ENCODE data around the gene HCAR1. TPM values are rescaled to one million over a fixed set of nuclear protein-coding genes. Genes with fewer than 3 reads are reported as not detected.

Gene HCAR1
- total RNA-seq, 4 donors from 2014 or later: 0.23 TPM; not detected in 3

DNA sequence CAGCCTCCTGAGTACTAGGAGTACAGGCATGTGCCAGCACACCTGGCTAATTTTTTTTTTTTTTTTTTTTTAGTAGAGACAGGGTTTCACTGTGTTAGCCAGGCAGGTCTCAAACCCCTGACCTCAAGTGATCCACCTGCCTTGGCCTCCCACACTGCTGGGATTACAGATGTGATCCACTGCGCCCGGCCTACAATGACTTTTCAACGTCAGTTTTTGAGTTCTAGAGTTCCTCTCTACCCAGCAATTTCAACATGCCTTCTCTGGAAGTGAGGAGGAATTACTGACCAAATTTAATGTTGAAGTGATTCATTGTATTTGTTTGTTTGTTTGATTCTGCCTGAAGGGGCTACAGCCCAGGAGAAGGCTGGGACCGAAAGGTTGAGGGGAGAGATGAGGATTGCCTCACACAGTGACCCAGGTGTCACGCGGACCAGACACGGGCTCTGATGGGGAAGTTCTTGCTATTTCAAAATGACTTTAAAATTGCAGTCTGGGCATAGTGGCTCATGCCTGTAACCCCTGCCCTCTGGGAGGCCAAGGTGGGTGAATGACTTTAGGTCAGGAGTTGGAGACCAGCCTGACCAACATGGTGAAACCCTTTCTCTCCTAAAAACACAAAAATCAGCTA lies 13.4 kb upstream of the HCAR1 start:
- WGBS, 2 donors: 82 to 90% methylated on average over 7 of the region's 7 CpGs
- Histone ChIP-seq H3K27ac (no peak overlapping the region), H3K36me3 (no peaks in the 10 kb centered on the region), H3K4me3 (no peak overlapping the region), H3K27me3 (no peaks in the 10 kb centered on the region), H3K9me3 (no peaks in the 10 kb centered on the region), H3K4me1 (peaks cover 0 to 23% (median 0%) of the 10 kb centered on the region in 3 donors)
- no peak for DNase-seq
- intact Hi-C loops (cut with DNase I): no loop called here
- no peak for TF ChIP-seq POLR2A (IDR thresholded peaks at IDR 0.05)
- TF ChIP-seq, protein P1, sequence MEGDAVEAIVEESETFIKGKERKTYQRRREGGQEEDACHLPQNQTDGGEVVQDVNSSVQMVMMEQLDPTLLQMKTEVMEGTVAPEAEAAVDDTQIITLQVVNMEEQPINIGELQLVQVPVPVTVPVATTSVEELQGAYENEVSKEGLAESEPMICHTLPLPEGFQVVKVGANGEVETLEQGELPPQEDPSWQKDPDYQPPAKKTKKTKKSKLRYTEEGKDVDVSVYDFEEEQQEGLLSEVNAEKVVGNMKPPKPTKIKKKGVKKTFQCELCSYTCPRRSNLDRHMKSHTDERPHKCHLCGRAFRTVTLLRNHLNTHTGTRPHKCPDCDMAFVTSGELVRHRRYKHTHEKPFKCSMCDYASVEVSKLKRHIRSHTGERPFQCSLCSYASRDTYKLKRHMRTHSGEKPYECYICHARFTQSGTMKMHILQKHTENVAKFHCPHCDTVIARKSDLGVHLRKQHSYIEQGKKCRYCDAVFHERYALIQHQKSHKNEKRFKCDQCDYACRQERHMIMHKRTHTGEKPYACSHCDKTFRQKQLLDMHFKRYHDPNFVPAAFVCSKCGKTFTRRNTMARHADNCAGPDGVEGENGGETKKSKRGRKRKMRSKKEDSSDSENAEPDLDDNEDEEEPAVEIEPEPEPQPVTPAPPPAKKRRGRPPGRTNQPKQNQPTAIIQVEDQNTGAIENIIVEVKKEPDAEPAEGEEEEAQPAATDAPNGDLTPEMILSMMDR (IDR thresholded peaks at IDR 0.05): no peak

DNA sequence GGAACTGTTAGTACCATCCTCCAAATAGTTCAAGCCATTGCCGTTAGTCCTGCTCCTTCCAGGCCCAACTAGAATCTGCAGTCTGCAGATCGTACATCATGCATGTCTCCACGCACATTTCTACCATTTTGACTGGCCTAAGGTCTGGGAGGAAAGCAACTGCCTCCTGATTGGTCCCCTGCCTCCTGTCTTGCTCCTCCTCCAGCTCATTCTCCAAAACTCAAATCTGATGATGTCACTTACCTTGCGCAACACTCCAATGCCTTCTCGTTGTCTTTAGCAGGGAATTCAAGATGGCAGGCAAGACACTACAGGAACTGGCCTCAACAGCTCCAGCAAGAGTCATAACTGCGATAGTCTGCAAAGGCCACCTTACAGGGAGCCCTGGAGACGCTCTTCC lies 9.7 kb upstream of the HCAR1 start:
- H3K27ac ChIP-seq: no peak overlapping the region
- H3K27me3 ChIP-seq: no peaks in the 10 kb centered on the region
- no peaks in the 10 kb centered on the region for H3K4me1 ChIP-seq
- TF ChIP-seq POLR2A (IDR thresholded peaks at IDR 0.05): no peak
- TF ChIP-seq, protein P1 (IDR thresholded peaks at IDR 0.05): no peak
- no peak overlapping the region for H3K4me3 ChIP-seq
- H3K9me3 ChIP-seq: no peaks in the 10 kb centered on the region
- WGBS, 2 donors: 87 to 96% methylated on average over 7 of the region's 7 CpGs
- DNase-seq: no peak
- intact Hi-C loops (cut with DNase I): no loop called here
- H3K36me3 ChIP-seq: no peaks in the 10 kb centered on the region

DNA sequence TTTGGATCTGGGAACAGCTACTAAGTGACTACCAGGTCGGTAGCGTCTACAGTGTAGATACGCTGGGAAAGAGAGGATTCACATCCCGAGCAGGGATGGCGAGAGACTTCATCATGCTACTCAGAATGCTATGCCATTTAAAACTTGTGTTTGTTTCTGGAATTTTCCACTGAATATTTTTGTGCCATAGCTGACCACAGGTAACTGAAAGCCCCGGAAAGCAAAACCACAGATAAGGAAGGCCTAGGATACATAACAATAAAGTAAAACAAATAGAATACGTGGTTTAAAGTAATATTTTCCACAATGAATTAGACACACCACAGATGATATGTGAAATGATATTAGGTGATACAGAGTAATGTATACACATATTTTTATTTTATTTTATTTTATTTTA lies 7.9 kb upstream of the HCAR1 start:
- H3K36me3 ChIP-seq: no peaks in the 10 kb centered on the region
- no peak for TF ChIP-seq POLR2A (IDR thresholded peaks at IDR 0.05)
- TF ChIP-seq, protein P1 (IDR thresholded peaks at IDR 0.05): no peak
- peaks cover 0 to 11% (median 0%) of the 10 kb centered on the region in 3 donors for H3K4me1 ChIP-seq
- no peak for DNase-seq
- 87% methylated on average over 7 of the region's 7 CpGs for WGBS, 2 donors
- H3K27me3 ChIP-seq: no peaks in the 10 kb centered on the region
- no peak overlapping the region for H3K27ac ChIP-seq
- H3K9me3 ChIP-seq: no peaks in the 10 kb centered on the region
- intact Hi-C loops (cut with DNase I): no loop called here
- H3K4me3 ChIP-seq: no peak overlapping the region

DNA sequence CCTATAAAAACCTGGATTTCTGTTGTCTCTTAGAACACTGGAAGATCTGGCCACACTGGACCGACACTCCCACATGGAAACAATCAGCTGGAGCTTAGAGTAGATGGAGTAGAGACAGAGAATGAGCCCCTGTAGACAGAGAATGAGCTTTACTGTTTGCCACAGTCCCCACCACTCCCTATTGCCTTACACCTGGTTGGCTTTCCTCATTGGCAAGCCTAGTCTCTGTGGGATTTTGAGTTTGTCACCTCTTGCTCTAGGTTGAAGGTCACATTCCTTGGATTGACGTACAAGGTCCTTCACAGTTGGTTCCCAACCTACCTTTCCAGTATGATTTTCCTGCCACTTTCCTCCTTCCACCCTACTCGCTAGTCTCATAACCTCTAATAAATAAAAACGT lies 2.0 kb upstream of the HCAR1 start:
- Histone ChIP-seq H3K36me3 (no peaks in the 10 kb centered on the region), H3K27ac (peak overlapping the region in 3 of 4 donors; percentile 26 to 65 (median 57)), H3K9me3 (no peaks in the 10 kb centered on the region), H3K4me3 (no peak overlapping the region), H3K4me1 (peaks cover 0 to 27% (median 0%) of the 10 kb centered on the region in 3 donors), H3K27me3 (peaks cover 0 to 4% (median 0%) of the 10 kb centered on the region in 4 donors)
- TF ChIP-seq, protein P1 (IDR thresholded peaks at IDR 0.05): no peak
- TF ChIP-seq POLR2A (IDR thresholded peaks at IDR 0.05): no peak
- 83 to 93% methylated on average over 4 of the region's 4 CpGs for WGBS, 2 donors
- intact Hi-C loops (cut with DNase I): no loop called here
- DNase-seq: no peak

DNA sequence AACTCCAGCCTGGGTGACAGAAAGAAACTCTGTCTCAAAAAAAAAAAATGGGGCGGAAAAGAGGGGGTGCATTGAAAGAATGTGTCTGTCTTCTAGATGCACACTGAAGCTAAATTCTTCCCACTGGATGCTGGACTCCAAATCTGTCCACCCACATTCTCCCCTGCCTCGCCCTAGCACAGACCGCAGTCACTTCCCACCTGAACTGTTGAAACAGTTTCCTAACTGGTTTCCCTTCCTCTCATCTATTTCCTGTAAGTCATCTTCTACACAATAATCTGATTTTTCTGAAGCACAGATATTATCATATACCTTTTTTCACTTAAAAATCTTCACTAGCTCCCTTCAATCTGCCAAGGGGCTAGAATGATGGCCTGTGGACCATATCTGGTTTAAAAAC lies 1.5 kb upstream of the HCAR1 start:
- Histone ChIP-seq H3K36me3 (no peaks in the 10 kb centered on the region), H3K9me3 (no peaks in the 10 kb centered on the region), H3K4me1 (peaks cover 0 to 27% (median 0%) of the 10 kb centered on the region in 3 donors), H3K4me3 (no peak overlapping the region), H3K27ac (peak overlapping the region in 2 of 4 donors; percentile 26 to 65), H3K27me3 (peaks cover 0 to 4% (median 0%) of the 10 kb centered on the region in 4 donors)
- intact Hi-C loops (cut with DNase I): no loop called here
- TF ChIP-seq, protein P1 (IDR thresholded peaks at IDR 0.05): no peak
- no peak for TF ChIP-seq POLR2A (IDR thresholded peaks at IDR 0.05)
- no peak for DNase-seq
- WGBS, 2 donors: 62 to 67% methylated on average over 3 of the region's 3 CpGs
